ENCODE results near the gene ANK3. TPM values are rescaled to one million over a fixed set of nuclear protein-coding genes. Genes with fewer than 3 reads are reported as not detected.

The ANK3 gene
- total and polyA plus RNA-seq, 2 experiments from 2014 or later, result 46.5 to 85.2 TPM

DNA sequence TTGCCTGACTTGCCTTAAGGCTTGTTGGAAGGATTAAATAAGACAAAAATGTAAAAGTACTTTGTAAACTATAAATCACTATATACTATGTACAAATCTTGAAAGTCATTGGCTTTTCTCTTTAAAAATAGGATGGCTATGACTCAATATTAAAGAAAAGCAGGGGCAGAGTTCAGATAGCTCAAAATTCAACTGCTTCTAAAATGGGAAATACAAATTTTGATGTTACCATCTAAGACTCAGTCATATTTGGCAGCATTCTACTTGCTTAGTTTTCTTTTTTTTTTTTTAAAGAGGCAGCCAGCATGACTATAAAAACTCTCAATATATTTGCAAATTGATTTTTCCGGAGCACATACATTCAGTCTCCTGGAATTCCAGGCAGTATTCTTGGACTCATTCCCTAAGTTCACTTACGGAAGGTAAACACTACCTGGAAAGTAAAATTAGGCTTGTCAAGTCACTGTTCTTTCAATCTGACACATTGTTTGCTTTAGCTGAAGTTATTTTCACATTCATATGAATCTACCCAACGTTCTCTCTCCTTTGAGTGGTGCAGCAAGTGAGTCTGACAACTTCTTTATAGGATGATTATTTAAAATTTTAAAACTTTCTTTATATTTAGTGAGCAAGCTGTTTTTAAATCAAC is 349.5 kb downstream of the ANK3 start (continued):
- TF ChIP-seq, protein P1, sequence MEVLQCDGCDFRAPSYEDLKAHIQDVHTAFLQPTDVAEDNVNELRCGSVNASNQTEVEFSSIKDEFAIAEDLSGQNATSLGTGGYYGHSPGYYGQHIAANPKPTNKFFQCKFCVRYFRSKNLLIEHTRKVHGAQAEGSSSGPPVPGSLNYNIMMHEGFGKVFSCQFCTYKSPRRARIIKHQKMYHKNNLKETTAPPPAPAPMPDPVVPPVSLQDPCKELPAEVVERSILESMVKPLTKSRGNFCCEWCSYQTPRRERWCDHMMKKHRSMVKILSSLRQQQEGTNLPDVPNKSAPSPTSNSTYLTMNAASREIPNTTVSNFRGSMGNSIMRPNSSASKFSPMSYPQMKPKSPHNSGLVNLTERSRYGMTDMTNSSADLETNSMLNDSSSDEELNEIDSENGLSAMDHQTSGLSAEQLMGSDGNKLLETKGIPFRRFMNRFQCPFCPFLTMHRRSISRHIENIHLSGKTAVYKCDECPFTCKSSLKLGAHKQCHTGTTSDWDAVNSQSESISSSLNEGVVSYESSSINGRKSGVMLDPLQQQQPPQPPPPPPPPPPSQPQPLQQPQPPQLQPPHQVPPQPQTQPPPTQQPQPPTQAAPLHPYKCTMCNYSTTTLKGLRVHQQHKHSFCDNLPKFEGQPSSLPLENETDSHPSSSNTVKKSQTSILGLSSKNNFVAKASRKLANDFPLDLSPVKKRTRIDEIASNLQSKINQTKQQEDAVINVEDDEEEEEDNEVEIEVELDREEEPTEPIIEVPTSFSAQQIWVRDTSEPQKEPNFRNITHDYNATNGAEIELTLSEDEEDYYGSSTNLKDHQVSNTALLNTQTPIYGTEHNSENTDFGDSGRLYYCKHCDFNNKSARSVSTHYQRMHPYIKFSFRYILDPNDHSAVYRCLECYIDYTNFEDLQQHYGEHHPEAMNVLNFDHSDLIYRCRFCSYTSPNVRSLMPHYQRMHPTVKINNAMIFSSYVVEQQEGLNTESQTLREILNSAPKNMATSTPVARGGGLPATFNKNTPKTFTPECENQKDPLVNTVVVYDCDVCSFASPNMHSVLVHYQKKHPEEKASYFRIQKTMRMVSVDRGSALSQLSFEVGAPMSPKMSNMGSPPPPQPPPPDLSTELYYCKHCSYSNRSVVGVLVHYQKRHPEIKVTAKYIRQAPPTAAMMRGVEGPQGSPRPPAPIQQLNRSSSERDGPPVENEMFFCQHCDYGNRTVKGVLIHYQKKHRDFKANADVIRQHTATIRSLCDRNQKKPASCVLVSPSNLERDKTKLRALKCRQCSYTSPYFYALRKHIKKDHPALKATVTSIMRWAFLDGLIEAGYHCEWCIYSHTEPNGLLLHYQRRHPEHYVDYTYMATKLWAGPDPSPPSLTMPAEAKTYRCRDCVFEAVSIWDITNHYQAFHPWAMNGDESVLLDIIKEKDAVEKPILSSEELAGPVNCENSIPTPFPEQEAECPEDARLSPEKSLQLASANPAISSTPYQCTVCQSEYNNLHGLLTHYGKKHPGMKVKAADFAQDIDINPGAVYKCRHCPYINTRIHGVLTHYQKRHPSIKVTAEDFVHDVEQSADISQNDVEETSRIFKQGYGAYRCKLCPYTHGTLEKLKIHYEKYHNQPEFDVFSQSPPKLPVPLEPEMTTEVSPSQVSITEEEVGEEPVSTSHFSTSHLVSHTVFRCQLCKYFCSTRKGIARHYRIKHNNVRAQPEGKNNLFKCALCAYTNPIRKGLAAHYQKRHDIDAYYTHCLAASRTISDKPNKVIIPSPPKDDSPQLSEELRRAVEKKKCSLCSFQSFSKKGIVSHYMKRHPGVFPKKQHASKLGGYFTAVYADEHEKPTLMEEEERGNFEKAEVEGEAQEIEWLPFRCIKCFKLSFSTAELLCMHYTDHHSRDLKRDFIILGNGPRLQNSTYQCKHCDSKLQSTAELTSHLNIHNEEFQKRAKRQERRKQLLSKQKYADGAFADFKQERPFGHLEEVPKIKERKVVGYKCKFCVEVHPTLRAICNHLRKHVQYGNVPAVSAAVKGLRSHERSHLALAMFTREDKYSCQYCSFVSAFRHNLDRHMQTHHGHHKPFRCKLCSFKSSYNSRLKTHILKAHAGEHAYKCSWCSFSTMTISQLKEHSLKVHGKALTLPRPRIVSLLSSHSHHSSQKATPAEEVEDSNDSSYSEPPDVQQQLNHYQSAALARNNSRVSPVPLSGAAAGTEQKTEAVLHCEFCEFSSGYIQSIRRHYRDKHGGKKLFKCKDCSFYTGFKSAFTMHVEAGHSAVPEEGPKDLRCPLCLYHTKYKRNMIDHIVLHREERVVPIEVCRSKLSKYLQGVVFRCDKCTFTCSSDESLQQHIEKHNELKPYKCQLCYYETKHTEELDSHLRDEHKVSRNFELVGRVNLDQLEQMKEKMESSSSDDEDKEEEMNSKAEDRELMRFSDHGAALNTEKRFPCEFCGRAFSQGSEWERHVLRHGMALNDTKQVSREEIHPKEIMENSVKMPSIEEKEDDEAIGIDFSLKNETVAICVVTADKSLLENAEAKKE (CRISPR knock-in tag; IDR thresholded peaks at IDR 0.05), result no peak

DNA sequence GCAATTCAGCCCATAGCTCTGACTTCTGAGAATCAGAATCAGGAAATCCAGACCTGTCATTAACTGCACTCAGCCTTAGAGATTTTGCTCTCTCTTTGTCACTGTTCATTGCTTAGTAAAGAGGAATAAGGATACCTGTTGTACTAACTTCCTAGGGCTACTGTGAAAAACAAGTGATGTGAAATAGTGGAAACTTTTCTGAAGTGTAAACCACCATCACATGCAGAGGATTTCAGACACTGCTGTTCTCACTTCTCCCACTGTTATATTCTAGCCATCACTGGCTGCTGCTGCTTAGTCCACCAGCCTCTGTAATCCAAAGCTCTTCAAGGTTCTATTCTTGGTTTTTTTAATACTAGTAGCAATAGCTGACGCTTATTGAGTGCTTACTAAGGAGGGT is 353.7 kb downstream of the ANK3 start:
- H3K4me3 ChIP-seq, result no peak overlapping the region
- no peaks in the 10 kb centered on the region for H3K9me2 ChIP-seq (ENCODE audit: insufficient read depth)
- DNase-seq (ENCODE audit: low spot score), result no peak
- Mint-ChIP-seq H3K27me3 (ENCODE audit: insufficient read depth, low read depth, poor library complexity) (no peaks in the 10 kb centered on the region), H3K36me3 (ENCODE audit: low read depth) (no peaks in the 10 kb centered on the region; the same call in 2 of the 3 replicates), H3K27ac (no peak overlapping the region), H3K4me3 (no peak overlapping the region), H3K9me3 (no peaks in the 10 kb centered on the region), H3K4me1 (peaks cover 7% of the 10 kb centered on the region; the same call in 2 of the 3 replicates)
- H3K4me2 ChIP-seq, result no peak overlapping the region
- no peak for ATAC-seq
- no peaks in the 10 kb centered on the region for H4K20me1 ChIP-seq (replicated peaks; ENCODE audit: insufficient read depth)
- no peak overlapping the region for H3K27ac ChIP-seq (ENCODE audit: low read depth)
- H3K79me2 ChIP-seq (replicated peaks; ENCODE audit: insufficient read depth), result no peaks in the 10 kb centered on the region
- TF ChIP-seq, protein P1 (CRISPR knock-in tag; IDR thresholded peaks at IDR 0.05), result no peak
- TF ChIP-seq, protein P2, sequence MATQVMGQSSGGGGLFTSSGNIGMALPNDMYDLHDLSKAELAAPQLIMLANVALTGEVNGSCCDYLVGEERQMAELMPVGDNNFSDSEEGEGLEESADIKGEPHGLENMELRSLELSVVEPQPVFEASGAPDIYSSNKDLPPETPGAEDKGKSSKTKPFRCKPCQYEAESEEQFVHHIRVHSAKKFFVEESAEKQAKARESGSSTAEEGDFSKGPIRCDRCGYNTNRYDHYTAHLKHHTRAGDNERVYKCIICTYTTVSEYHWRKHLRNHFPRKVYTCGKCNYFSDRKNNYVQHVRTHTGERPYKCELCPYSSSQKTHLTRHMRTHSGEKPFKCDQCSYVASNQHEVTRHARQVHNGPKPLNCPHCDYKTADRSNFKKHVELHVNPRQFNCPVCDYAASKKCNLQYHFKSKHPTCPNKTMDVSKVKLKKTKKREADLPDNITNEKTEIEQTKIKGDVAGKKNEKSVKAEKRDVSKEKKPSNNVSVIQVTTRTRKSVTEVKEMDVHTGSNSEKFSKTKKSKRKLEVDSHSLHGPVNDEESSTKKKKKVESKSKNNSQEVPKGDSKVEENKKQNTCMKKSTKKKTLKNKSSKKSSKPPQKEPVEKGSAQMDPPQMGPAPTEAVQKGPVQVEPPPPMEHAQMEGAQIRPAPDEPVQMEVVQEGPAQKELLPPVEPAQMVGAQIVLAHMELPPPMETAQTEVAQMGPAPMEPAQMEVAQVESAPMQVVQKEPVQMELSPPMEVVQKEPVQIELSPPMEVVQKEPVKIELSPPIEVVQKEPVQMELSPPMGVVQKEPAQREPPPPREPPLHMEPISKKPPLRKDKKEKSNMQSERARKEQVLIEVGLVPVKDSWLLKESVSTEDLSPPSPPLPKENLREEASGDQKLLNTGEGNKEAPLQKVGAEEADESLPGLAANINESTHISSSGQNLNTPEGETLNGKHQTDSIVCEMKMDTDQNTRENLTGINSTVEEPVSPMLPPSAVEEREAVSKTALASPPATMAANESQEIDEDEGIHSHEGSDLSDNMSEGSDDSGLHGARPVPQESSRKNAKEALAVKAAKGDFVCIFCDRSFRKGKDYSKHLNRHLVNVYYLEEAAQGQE (IDR thresholded peaks at IDR 0.05; ENCODE audit: unreplicated experiment), result no peak
- TF ChIP-seq EZH2phosphoT487 (IDR thresholded peaks at IDR 0.05; ENCODE audit: unreplicated experiment) (no peak), JUNB (IDR thresholded peaks at IDR 0.05; ENCODE audit: unreplicated experiment) (no peak)
- no peaks in the 10 kb centered on the region for H3K36me3 ChIP-seq (ENCODE audit: insufficient read depth)
- no peaks in the 10 kb centered on the region for H3K4me1 ChIP-seq (ENCODE audit: insufficient read depth)
- H3F3A ChIP-seq (replicated peaks; ENCODE audit: low read depth), result no peaks in the 10 kb centered on the region
- H2AFZ ChIP-seq, result no peak overlapping the region
- H3K27me3 ChIP-seq (ENCODE audit: insufficient read depth), result no peaks in the 10 kb centered on the region

Measured in GM23338 (cell line).